DMS53 (cell line): ENCODE results near the gene NIFK.
"Not testable (repeated sequence)": the region's sequence is repeated elsewhere in the genome, so short reads cannot be mapped to it uniquely, and the experiment has no call there.

Experiments used
- DNase-seq: peaks from one replicate; lab custom pipeline; 2025; lab: John Stamatoyannopoulos, UW

The NIFK gene

DNA sequence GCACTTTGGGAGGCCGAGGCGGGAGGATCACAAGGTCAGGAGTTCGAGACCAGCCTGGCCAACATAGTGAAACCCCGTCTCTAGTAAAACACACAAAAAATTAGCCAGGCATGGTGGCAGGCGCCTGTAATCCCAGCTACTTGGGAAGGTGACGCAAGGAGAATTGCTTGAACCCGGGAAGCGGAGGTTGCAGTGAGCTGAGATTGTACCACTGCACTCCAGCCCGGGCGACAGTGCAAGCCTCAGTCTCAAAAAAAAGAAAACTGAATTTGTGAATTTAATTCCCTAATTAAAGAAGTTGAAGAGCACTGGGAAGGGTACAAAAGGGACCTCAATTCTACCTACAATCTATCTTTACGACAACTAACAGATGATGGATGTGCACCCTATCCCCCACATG, 2.1 kb downstream of the NIFK start:
- not testable (repeated sequence) for DNase-seq

DNA sequence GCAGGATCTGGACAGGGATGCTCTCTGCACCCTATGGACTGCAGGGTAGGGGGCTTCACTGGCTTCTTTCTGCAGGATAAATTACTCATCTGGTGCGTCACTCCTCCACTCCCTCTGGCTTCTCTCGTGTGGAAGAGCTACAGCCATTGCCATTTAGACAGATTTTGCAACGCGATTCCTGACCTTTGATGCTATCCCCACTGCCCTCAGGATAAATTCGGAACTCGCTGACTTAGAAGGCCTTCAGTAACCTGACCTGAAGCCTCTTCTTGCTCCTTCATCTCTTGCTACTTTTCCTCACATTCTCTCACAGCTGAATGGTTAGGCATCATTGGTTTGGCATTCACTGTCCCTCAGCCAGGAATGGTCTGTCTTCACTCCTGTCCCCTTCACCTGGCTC, 5.3 kb downstream of the NIFK start:
- no peak for DNase-seq

DNA sequence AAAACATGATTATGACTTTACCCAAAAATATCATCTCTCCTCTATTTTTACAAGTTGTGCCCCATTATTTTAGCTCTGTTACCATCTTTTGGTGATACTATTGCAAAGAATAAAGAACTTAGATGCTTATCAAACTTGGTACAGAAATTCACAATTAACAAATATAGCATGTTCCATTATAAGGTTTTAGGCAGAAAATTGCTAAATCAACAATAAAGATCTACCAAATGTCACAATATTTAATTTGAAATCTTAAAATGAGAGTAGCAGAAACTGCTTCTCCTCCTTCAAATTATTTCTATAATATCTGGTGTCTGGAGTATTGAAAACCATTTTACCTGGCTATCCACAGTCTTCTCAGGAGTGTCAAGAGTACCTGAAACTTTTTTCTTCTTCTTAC, 8.7 kb downstream of the NIFK start:
- no peak for DNase-seq

DNA sequence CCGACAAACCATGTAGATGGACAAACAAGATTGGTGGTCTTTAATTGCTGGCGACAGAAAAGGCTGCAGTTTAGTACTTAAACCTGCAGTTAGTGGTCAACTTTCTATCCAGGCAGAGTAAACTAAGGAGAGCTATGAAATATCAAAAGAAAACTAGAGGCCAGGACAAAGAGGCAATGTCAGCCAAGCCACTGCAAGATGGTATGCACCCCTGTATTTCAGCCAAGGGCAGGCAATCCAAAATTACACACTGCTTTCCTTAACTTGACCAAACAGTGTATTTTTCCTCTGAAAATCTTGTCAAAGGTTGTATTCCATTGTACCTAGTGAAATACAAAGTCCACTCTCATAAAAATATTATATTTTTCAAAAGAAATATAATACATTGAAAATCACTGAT, 9.3 kb downstream of the NIFK start:
- no peak for DNase-seq

DNA sequence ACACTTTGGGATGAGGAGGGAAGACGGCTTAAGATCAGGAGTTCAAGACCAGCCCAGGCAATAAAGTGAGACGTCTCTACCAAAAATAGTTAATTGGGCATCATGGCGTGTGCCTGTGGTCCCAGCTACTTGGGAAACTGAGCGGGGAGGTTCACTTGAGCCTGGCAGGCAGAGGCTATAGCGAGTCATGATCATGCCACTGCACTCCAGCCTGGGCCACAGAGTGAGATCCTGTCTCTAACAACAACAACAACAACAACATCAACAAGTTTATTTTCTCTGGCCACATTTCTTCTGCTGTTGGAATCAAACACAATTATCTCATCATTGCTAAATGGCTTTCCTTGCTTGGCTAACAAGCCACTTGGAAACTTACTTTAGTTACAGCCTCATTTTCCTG, 13.4 kb downstream of the NIFK start:
- no peak for DNase-seq

DNA sequence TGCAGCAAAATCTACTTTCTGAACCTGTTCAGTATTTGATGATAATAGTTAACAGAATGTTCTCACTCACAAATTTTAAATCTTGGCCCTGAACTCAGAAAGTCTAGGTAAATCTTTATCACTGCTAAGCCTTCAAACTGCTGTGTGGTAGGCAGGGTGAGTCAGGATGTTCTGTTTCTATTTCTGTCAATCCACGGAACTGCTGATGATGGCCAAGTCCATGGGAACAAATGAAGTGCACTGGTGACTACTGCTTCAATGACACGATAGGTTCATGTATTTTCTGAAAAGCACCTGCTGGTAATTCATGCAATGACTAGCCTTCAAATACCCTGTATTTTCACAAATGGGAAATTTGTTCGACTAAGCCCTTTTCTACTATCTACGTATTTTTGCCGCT, 14.2 kb downstream of the NIFK start:
- DNase-seq, result peak; percentile 26

DNA sequence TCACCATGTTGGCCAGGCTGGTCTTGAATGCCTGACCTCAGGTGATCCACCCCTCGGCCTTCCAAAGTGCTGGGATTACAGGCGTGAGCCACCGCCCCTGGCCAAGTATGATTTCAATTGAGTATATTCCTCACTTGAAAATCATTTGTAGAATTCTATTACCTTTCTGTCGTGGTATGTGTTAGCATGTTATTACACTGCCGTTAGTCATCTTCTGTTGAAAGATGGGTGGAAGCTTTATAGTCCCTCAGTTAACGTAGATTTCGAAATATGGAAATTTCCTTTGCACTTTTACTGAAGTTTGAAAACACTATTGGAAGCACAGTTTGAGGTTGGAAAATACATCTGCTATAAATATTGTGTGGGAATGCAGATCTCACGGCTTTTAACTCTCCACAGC, 14.7 kb downstream of the NIFK start:
- DNase-seq, result no peak

DNA sequence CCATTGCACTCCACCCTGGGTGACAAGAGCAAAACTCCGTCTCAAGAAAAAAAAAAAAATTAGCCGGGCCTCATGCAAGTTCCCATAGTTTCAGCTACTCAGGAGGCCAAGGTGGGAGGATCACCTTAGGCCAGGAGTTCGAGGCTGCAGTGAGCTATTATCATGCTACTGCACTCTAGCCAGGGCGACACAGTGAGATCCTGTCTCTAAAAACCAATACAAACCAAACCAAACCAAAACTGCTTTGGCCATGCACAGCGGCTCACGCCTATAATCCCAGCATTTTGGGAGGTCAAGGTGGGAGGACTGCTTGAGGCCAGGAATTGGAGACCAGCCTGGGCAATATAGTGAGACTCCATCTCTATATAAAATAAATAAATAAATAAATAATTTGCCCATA, 19.1 kb downstream of the NIFK start:
- no peak for DNase-seq

DNA sequence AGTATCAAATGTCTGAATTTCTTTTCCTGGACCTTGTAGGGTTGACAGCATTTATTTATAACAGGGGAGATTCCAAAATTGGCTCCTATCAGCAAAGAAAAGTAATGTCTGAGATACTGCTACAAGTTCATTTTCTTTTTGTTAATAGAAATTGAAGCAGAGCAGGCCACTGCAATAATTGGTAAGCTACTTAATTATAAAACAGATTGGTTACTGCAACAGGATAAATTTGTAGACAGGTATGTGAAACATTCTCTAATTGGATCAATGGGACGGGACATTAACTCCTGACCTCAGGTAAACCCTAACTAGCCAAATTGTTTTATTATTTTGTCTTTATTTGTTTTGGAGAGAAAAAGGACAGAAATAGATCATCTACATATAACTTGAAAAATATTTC, 20.5 kb downstream of the NIFK start:
- DNase-seq, result no peak

DNA sequence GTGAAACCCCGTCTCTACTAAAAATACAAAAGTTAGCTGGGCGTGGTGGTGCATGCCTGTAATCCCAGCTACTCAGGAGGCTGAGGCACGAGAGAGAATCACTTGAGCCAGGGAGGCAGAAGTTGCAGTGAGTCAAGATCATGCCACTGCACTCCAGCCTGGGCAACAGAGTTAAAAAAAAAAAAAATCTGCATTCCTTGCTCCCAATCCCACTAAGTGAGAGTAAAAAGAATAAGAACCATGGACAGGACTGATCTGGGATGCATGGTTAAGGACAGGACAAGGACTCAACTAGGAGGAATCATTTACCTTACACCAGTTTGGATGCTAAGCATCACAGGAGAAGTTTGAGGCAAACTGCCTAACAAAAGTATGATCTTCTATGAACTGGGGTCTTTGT, 25.2 kb downstream of the NIFK start:
- DNase-seq, result not testable (repeated sequence)

DNA sequence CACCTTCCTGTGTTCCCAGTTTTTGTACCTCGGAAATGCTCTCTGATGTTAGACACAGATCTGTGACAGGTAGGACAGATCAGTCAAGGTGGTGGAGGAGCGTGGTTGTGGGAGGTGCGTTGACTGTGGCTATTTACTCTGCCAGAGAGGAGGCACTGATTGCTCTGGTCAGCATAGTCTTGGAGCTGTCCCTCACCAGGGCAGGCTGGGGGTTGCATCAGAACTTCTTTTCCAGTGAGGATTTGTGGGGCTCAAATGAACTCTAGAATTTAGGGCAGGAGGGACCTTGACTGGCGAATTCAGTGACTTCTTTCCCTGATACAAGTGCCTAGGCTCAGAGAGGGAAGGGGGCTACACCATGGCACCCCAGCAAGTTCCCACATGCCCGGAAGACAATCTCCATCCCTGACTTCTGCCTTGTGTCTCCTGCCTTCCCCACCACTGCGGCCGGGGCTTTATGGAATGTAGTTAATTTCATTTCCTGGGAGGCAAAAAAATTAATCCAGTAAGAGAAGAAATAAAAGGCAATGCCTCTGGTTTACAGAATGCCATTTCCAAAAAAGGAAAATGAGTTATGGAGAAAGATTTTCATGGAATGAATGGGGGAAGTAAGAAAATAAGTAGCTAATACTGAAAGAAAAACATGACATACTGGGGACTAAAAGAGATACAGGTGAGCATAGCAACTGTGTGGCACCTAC, 26.1 kb downstream of the NIFK start:
- DNase-seq, result no peak

DNA sequence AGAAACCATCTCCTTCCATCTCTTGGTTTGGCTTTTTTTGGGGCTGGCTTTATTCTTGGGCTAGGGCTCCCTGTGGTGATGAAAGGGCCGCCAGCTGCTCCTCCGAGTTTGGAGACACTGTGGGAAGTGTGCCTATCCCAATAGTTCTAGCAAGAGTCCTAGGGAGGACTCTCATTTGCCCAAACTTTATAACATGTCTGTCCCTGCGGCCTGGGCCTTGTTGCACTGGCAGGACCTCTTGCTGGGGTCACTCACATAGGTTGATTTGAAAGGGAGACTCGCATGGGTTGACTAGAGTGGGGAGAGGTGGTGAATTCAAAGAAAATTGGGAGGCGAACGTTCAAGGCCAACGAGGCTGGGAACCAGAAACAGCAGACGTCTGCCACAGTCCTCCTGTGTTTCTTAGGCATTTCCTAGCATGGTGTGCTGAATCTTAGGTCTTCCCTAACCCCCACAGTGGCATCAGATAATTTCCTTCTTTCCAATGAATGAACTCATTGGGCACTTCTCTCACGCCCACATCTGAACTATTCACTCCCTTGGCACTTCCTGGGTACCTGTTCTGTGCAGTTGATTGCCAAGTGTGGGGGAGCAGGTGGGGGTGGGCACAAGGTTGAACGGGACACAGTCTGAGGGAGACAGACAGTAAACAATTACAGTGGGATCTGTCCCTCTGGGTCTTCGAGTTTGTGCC, 26.8 kb downstream of the NIFK start:
- no peak for DNase-seq

DNA sequence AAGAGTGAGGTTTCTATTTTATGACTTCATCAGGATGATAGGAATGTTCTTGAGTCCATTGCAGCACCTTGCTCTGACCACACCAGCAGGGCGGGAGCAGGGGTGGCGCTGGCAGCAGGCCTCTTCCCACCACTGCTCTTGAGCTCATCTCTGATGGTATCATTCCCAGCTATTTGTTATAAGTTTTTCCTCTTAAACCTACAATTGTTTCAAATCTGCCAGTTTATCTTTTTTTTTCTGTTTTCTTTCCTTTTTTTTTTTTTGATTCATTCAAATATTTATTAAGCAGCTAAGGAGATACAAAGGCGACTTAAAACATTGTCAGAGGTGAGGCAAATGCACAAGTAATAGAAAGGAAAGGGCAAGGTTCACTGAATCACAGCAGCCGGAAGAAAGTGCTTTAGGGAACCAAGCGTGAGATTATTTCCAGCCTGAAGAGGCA, 28.7 kb downstream of the NIFK start:
- DNase-seq, result peak; percentile 78

DNA sequence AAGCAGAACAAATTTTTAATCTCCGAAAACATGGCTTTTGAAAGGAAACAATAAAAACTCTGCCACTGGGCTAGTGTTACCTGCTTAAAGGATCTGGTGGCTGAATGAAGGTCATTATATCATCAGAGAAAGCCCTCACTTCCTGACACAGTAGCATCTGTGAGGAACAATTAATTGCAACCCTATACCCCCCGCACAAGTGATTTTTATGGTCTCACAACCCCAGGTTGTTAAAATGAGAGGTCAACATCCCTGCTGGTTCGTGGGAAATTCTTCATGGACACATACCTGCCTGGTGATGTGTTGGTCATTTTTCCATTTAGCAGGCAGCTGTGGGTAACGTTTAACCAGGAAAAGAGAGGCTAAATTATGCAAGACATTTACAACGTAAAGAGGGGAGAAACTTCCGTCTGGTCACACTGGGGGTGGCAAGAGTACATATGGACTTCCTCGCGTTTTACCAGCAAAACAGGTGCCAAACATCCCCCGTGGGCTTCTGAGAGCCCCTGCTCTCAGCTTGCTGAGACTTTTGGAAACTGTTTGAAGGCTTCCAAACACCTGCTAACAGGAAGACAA, 29.2 kb downstream of the NIFK start:
- DNase-seq, result peak; percentile 75

DNA sequence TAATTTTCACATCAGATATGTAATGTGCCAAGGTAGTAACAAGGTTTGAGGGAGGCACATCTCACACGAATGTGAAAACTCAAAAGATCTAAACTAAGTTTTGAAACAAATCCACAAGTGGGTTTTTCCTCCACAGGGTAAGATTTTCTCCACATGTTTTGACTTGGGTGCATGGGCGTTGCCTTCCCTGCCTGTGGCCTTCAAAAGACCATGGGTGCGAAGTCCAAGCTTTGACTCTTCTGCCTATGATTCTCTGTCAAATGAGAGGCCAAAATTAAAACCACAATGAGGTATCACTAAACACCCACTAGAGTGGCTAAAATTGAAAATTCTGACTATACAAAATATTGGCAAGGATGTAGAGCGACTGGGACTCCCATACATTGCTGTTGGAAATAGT, 30.7 kb downstream of the NIFK start:
- DNase-seq, result no peak

DNA sequence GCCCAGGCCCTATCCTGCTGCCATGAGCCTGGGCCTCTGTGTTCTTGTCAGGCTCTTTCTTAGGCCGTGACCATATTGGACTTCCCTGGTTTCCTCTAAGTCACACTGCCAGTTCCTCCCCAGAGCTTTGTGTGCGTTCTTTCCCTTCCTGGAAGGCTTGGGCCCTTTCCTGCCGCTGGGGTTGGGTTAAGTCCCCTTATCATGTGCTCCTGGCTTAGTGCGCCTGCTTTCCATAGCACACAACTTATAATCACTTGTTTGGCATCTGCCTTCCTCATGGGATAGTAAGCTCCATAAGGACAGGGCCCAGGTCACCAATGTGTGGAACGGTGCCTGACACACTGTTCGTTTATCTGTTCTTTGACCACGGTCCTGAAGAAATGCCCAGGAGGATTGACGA, 31.3 kb downstream of the NIFK start:
- DNase-seq, result no peak

DNA sequence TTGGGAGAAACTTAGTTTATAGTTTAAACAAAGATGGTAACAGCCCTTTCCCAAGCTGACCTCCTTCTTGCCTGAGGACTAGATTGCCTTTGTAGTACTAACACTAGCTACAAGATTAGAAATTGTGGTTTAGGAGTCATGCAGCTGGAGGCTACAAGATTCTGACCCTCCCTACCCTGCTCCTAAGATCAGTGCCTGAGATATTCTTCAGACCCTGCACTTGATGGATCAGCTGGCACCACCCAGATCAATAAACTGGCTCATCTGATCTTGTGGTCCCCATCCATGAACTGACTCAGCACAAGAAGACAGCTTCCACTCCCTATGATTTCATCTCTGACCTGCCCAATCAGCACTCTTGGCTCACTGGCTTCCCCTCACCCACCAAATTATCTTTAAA, 34.9 kb downstream of the NIFK start:
- not testable (repeated sequence) for DNase-seq

DNA sequence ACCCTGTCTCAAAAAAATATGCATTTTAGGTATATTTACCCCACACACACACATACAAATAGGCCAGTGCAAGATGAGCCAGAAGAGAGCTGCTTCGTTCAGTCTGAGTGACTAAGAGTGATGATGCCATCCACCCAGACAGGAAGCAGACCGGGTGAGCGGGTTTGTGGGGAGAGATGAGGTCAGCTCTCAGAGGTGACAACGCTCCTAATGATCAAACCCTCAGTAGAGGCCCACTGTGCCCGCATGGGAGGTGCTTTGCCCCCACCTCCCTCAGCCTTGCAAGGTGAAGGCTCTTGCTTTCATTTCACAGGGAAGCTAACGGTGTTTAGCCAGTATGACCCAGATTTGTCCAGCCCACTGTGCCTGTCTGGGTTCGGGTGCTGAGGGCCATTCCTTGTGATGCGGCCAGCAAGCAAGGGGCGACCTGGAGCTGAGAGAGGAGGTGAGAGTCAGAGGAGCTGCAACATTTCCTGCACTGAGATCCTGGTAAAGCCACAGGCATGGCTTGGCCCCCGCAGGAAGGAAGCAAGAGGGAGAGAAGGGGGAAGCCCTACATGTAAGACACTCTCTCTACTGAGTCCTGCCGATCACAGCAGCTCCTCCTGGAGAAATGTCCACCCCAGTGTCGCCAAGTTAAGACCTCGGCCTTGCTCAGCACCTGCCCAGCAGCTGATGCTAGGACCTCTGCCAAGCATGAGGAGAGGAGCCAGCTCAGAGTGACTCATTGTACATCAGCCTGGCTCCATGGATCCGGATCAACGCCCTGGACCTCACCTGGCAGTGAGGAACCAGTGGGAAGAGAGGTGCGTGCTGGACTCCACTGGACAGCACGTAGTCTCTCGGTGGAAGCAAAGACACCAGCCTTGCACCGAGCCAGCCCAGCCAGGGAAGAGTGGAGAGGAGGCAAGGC, 37.0 kb downstream of the NIFK start:
- DNase-seq, result peak; percentile 98

DNA sequence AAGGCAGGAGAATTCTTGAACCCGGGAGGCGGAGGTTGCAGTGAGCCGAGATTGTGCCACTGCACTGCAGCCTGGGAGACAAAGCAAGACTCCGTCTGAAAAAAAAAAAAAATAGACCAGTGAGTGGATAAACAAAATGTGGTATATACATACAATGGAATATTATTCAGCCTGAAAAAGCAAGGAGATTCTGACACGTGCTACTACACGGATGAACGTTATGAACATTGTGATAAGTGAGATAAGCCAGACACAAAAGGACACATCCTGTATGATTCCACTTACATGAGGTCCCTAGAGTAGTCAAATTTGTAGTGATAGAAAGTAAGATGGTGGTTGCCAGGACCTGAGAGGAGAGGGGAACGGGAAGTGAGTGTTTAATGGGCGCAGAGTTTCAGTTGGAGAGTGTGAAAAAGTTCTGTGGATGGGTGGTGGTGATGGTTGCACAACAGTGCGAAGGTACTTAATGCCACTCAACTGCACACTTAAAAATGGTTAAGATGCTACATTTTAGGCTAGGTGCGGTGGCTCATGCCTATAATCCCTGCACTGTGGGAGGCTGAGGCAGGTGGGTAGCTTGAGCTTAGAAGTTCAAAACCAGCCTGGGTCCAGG, 38.3 kb downstream of the NIFK start:
- no peak for DNase-seq

DNA sequence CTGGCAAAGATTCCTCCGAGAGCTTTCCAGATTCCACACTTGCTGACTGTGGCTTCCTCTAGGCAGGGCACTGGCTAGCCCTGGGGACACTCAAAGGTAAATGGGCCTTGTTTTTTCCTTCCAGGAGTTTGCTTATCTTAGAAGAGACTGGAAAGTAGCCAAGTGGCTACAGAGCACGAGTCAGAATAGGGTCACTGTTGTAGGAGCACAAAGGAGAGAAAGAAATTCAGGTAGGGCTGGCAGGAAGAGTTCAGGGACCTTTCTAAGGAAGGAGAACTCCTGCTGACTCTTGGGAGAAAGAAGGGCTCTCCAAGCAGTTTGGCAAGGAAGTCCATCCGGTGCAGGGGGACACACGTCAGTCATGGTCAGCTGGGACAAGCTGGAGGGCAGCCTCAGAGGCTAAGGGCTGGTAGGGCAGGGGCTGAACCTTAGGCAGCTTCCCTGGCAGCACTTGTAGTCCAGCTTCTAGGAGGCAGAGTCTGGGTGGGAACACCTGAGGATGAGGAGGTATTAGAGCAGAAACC, 39.5 kb downstream of the NIFK start:
- DNase-seq, result no peak

DNA sequence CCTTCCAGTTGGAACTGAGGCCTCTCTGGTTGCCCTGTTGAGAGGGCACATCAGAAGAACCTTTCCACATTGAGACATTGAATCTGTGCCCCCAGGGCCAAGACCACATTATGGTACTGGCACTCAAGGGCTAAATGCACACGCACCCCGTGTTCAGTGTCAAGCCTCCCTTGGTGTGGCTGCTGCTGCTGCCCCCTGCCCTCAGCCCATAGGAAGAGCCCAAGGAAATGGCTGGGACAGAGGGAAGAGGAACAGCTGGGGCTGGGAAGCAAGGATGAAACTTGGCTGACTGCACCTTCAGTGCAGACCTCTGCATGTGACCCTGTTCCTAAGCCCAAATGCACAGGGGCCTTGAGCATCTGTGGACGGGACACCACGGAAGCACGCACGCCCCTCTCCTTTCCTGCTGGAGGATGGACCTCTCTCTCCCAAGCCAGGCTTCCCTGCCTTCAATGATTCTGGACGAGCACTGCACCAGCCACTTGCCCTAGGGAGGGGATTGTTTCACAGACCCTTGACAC, 40.2 kb downstream of the NIFK start:
- DNase-seq, result no peak

DNA sequence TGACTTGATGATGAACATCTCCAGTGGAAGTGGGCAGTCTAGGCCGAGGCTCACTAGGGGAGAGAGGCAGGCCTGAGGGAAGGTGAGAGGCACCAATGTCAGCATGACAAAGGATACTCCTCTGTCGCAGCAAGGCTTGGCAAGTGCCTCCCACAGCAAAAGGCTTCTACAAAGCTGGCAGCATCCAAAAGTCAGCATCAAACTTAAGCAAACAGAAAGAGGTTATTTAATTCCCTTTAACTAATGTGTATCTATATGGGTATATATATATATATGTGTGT, 41.6 kb downstream of the NIFK start:
- no peak for DNase-seq
